SK-N-MC (cell line): ENCODE measurements around the gene SYCE1.
"Not testable (repeated sequence)": the region's sequence is repeated elsewhere in the genome, so short reads cannot be mapped to it uniquely, and the experiment has no call there.

Source experiments
- DNase-seq: peaks from one replicate; pipeline ENCODE4 v3.0.0-alpha.2; 2011; ENCODE audit warnings: low read depth, low spot score
- H3K27ac ChIP-seq: fragments of 200-600 bp; sonication (generic); 2 replicates; pipeline ENCODE4 v1.5.1; 2016; ENCODE audit warnings: mixed run types
- H3K36me3 ChIP-seq: fragments of 200-600 bp; sonication (generic); 2 replicates; pipeline ENCODE4 v1.6.1; 2017; ENCODE audit warnings: antibody characterized with exemption, low read length, mixed read lengths; ENCODE audit not compliant: insufficient read depth
- H3K4me3 ChIP-seq: fragments of 200-600 bp; sonication (generic); 2 replicates; pipeline ENCODE4 v1.5.1; 2016
- H3K9ac ChIP-seq: fragments of 200-600 bp; sonication (generic); 2 replicates; pipeline ENCODE4 v1.8.0; 2017; ENCODE audit warnings: mixed run types, mixed read lengths; ENCODE audit not compliant: insufficient read length
- H3K9me3 ChIP-seq: fragments of 200-600 bp; sonication (generic); 2 replicates; pipeline ENCODE4 v1.6.1; 2017; ENCODE audit warnings: low read depth, mild to moderate bottlenecking, antibody characterized with exemption, low read length, moderate library complexity, mixed read lengths
- EZH2 ChIP-seq: fragments of 200-600 bp; sonication (generic); IDR thresholded peaks from one replicate; pipeline ENCODE4 v1.6.1; 2017; ENCODE audit warnings: antibody characterized with exemption
- FOXP2 ChIP-seq: optimal IDR thresholded peaks from 2 replicates; pipeline ENCODE3; 2011; ENCODE audit warnings: mild to moderate bottlenecking, moderate library complexity; ENCODE audit not compliant: insufficient read depth; ENCODE audit errors: extremely low read length, control extremely low read depth
- POLR2AphosphoS5 ChIP-seq: IDR thresholded peaks from 2 replicates; pipeline ENCODE4 v1.6.1; 2012; ENCODE audit warnings: mild to moderate bottlenecking, low read depth, low read length, borderline replicate concordance

SYCE1 gene, protein sequence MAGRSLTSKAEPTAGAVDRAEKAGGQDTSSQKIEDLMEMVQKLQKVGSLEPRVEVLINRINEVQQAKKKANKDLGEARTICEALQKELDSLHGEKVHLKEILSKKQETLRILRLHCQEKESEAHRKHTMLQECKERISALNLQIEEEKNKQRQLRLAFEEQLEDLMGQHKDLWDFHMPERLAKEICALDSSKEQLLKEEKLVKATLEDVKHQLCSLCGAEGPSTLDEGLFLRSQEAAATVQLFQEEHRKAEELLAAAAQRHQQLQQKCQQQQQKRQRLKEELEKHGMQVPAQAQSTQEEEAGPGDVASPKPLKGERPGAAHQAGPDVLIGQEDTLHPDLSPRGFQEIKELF

DNA sequence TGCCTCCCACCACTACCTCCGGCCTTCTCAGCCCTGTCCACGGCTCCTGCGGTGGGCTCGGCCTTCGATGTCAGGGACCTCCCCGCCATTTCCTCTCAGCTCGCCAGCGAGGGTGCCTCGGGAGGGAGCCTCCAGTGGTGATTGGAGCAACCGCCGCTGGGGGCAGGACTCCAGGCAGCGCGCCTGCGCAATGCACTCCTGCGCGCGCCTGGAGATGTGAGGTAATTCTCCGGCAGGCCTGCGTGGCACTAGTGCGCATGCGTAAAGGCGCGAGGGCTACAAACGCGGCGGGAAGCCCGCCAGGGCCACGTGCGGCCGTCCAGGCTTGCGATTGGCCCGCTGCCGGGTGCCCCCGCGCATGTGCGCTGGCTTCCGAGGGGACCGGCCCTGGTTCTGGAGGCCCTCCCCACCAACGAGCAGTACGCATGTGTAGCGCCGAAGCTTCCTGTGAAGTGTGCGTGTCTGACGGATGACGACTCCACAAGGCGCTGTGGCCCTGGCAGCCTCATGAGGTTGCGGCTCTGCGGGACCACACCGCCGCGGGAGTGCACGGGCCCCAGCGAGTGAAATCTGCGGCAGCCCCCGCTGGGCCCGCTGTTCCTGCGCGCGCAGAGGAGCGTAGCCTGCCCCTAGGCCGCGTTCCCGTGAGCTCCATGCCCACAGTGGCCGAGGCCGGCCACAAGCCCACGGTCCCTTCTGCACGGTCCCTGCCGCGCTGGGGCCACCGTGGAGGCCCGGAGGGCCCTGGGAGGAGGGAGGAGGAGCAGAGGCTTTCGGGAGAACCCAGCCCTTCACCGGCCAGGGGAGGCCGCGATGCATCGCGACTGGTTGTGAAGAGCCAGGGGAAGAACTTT is at the start of gene SYCE1:
Gene SYCE1 (minus strand): TSS at position 143 of the 854 bp plus-strand sequence. CDS start 54 bp downstream, at position 89.
- no peak for DNase-seq
- Histone ChIP-seq H3K9me3 (no peaks in the 10 kb centered on the region), H3K4me3 (no peak within 1 kb of the TSS), H3K9ac (no peak within 1 kb of the TSS), H3K27ac (no peak within 1 kb of the TSS), H3K36me3 (no peaks in the 10 kb centered on the region)
- TF ChIP-seq POLR2AphosphoS5 (no peak), EZH2 (no peak), FOXP2 (no peak)

DNA sequence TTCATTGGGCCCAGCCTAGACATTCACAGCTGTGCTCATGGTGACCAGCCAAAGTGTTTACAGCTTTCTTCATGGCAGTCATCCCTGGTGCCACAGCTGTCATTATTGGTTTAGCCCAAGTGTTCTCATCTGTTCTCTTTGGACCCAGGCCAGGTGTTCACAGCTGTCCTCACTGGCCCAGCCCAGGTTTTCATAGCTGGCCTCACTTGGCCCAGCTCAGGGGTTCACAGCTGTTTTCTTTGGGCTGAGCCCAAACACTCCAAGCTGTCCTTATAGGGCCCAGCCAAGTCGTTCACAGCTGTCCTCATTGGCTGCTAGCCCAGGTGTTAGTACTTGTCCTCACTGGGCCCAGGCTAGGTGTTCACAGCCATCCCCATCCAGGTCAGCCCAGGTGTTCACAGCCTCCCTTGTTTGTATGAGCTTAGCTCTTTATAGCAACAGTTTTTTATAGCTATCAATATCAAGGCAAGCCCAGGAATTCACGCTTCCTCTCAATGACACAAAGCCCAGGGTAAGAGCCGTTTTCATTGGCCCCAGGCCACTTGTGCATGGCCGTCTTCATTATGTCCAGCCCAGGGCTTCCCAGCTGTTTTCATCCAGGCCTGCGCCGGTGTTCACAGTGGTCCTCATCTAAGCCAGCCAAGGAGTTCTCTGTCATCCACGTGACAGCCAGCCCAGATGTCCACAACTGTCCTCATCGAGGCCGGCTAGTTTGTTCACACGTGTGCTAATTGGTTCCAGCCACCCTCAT is 49.6 kb upstream of the SYCE1 start:
- no peak for DNase-seq
- Histone ChIP-seq H3K27ac (no peak overlapping the region), H3K36me3 (no peaks in the 10 kb centered on the region), H3K9me3 (no peaks in the 10 kb centered on the region), H3K4me3 (no peak overlapping the region), H3K9ac (no peak overlapping the region)
- TF ChIP-seq POLR2AphosphoS5 = no peak
- TF ChIP-seq EZH2 = no peak
- no peak for TF ChIP-seq FOXP2

DNA sequence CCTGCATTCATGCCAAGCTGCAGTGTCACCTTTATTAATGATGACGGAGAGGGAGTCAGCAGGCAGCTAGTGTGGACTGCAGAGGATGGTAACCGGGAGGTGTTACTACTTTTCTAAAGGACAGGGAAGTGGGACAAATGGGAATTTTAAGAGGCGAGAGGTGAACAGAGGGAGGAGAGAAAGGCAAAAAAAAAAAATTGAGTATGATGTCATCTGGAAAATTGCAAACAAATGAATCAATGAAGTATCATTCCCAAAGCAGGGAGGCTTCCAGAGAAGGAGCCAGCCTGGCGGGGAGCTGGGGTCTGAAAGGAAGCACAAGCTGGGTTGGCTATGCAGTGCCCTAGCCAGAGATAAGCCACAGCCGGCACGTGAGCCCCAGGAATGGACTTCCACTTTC is 48.3 kb upstream of the SYCE1 start:
- TF ChIP-seq EZH2 (no peak), FOXP2 (no peak), POLR2AphosphoS5 (no peak)

GRCh38 chr10:133611079-133611478 is 45.7 kb upstream of the SYCE1 start:
- Histone ChIP-seq H3K9me3 (no peaks in the 10 kb centered on the region), H3K27ac (no peak overlapping the region), H3K36me3 (no peaks in the 10 kb centered on the region), H3K4me3 (no peak overlapping the region), H3K9ac (no peak overlapping the region)
- DNase-seq = no peak
- TF ChIP-seq EZH2 = no peak
- TF ChIP-seq FOXP2 = no peak
- TF ChIP-seq POLR2AphosphoS5 = no peak

More for the DNA sequence above, 48.3 kb upstream of the SYCE1 start:
- no peak overlapping the region for H3K27ac ChIP-seq
- DNase-seq = no peak
- no peak overlapping the region for H3K4me3 ChIP-seq
- H3K9ac ChIP-seq = no peak overlapping the region
- H3K9me3 ChIP-seq = no peaks in the 10 kb centered on the region
- H3K36me3 ChIP-seq = no peaks in the 10 kb centered on the region

GRCh38 chr10:133608855-133609254 is 43.5 kb upstream of the SYCE1 start:
- Histone ChIP-seq H3K4me3 (no peak overlapping the region), H3K36me3 (no peaks in the 10 kb centered on the region), H3K27ac (no peak overlapping the region), H3K9me3 (no peaks in the 10 kb centered on the region), H3K9ac (no peak overlapping the region)
- no peak for DNase-seq
- TF ChIP-seq POLR2AphosphoS5 (no peak), EZH2 (no peak), FOXP2 (no peak)

- not testable (repeated sequence) for H3K9ac ChIP-seq, H3K9me3 ChIP-seq, H3K4me3 ChIP-seq, DNase-seq, H3K36me3 ChIP-seq, H3K27ac ChIP-seq
Measured at GRCh38 chr10:133603434-133603833, 38.1 kb upstream of the SYCE1 start.

DNA sequence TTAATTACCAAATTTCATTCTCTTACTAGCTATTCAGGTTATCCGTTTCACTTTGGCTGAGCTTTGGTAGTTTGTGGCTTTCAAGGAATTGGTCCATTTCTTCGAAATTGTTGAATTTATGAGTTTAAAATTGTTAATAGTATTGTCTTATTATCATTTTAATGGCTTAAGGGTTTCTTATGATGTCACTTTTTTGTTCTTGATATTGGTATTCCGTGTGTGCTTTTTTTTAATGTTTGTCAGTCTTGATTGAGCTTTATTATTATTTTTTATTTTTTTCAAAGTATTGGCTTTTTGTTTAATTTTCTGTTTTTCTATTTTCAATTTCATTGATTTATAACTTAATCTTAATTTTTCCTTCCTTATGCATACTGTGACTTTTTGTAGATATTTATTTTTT is 35.3 kb upstream of the SYCE1 start:
- Histone ChIP-seq H3K27ac (no peak overlapping the region), H3K9me3 (no peaks in the 10 kb centered on the region), H3K9ac (no peak overlapping the region), H3K4me3 (no peak overlapping the region), H3K36me3 (no peaks in the 10 kb centered on the region)
- TF ChIP-seq FOXP2 = no peak
- no peak for TF ChIP-seq POLR2AphosphoS5
- TF ChIP-seq EZH2 = no peak
- no peak for DNase-seq

- H3K27ac ChIP-seq, H3K36me3 ChIP-seq, DNase-seq, H3K9me3 ChIP-seq, H3K9ac ChIP-seq, H3K4me3 ChIP-seq: not testable (repeated sequence)
Measured at GRCh38 chr10:133599869-133600268, 34.5 kb upstream of the SYCE1 start.
